K562 (cell line): ENCODE results near the gene PYY.

Source experiments
- CREM ChIP-seq: IDR thresholded peaks from 2 replicates; pipeline ENCODE4 v1.6.1; 2014; ENCODE audit warnings: antibody characterized with exemption, low read depth
- EZH2 ChIP-seq: IDR thresholded peaks from 2 replicates; pipeline ENCODE4 v1.6.1; 2012; ENCODE audit warnings: low read depth, mild to moderate bottlenecking, inconsistent platforms, low read length, borderline replicate concordance
- GABPA ChIP-seq: fragments of 200-800 bp; sonication (Bioruptor generic); conservative IDR thresholded peaks from 2 replicates; pipeline ENCODE4 v1.6.1; 2016; ENCODE audit warnings: low read depth, missing genetic modification characterization, missing compliant biosample characterization
- MTA1 ChIP-seq: fragments of 450-650 bp; IDR thresholded peaks from 2 replicates; pipeline ENCODE4 v1.6.1; 2017; ENCODE audit warnings: borderline replicate concordance
- POLR3A ChIP-seq: IDR thresholded peaks from 2 replicates; pipeline ENCODE4 v1.6.1; 2011; ENCODE audit warnings: borderline replicate concordance, mild to moderate bottlenecking, moderate library complexity; ENCODE audit not compliant: insufficient read length, insufficient read depth; ENCODE audit errors: extremely low read depth
- TF ChIP-seq, protein P1 (sequence below), 3 experiments: IDR thresholded peaks in 2 of 3; conservative IDR thresholded peaks in 1 of 3; 2 replicates each; pipeline ENCODE4 v1.5.1; 2011 to 2012; ENCODE audit warnings: low read length in 3 of 3, mild to moderate bottlenecking in 3 of 3, control low read depth in 2 of 3, improper control_type of control experiment in 1 of 3, inconsistent platforms in 1 of 3, low read depth in 1 of 3, mixed read lengths in 1 of 3, moderate library complexity in 1 of 3; ENCODE audit not compliant: insufficient read depth in 2 of 3
- TF ChIP-seq, protein P2 (sequence below), 2 experiments: fragments of 450-650 bp in 1 of 2; sonication (generic) in 1 of 2; formaldehyde crosslinking in 1 of 2; IDR thresholded peaks in 1 of 2; conservative IDR thresholded peaks in 1 of 2; 2 replicates each; pipeline versions ENCODE4 v1.6.1 to v1.8.1; 2016 to 2023; ENCODE audit warnings: mild to moderate bottlenecking in 2 of 2, moderate library complexity in 2 of 2, inconsistent platforms in 1 of 2, missing genetic modification reagents in 1 of 2

DNA sequence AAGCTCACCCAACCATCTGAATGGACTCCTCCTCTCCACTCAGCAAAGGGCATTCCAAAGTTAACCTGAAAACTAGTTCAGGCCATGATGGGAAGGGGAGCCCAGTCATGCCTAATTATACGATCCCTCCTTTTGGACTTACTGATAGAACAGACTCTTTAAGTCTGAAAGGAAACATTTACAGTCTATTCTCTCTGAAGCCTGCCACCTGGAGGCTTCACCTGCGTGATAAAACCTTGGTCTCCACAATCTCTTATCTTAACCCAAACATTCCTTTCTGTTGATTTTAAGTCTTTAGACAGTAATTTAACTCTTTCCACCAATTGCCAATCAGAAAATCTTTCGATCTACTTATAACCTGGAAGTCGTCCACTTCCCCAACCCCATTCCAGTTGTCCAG is 37.4 kb downstream of the PYY start:
- no peak for TF ChIP-seq CREM
- TF ChIP-seq MTA1 = no peak
- TF ChIP-seq POLR3A = no peak
- TF ChIP-seq EZH2 = no peak
- TF ChIP-seq GABPA = no peak
- TF ChIP-seq, protein P1, sequence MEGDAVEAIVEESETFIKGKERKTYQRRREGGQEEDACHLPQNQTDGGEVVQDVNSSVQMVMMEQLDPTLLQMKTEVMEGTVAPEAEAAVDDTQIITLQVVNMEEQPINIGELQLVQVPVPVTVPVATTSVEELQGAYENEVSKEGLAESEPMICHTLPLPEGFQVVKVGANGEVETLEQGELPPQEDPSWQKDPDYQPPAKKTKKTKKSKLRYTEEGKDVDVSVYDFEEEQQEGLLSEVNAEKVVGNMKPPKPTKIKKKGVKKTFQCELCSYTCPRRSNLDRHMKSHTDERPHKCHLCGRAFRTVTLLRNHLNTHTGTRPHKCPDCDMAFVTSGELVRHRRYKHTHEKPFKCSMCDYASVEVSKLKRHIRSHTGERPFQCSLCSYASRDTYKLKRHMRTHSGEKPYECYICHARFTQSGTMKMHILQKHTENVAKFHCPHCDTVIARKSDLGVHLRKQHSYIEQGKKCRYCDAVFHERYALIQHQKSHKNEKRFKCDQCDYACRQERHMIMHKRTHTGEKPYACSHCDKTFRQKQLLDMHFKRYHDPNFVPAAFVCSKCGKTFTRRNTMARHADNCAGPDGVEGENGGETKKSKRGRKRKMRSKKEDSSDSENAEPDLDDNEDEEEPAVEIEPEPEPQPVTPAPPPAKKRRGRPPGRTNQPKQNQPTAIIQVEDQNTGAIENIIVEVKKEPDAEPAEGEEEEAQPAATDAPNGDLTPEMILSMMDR (IDR thresholded peaks at IDR 0.05 in 2 of 3, conservative IDR thresholded peaks at IDR 0.05 in 1 of 3; ENCODE audit: insufficient read depth in 2 of 3, low read depth in 1 of 3, low read length in 3 of 3) = no peak
- TF ChIP-seq, protein P2, sequence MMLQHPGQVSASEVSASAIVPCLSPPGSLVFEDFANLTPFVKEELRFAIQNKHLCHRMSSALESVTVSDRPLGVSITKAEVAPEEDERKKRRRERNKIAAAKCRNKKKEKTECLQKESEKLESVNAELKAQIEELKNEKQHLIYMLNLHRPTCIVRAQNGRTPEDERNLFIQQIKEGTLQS (IDR thresholded peaks at IDR 0.05) = no peak
- TF ChIP-seq, protein P2 (CRISPR knock-in tag; conservative IDR thresholded peaks at IDR 0.05) = no peak
